Uterus (tissue), 4 donors: Measurements from ENCODE around the gene SNIP1. TPM values are rescaled to one million over a fixed set of nuclear protein-coding genes. Genes with fewer than 3 reads are reported as not detected.
"Not testable (repeated sequence)": the region's sequence is repeated elsewhere in the genome, so short reads cannot be mapped to it uniquely, and the experiment has no call there.

Source experiments
- DNase-seq, 2 donors: peaks; one replicate each; pipeline ENCODE4 v3.0.0-alpha.2; 2019 to 2020
- H3K27ac ChIP-seq, 2 donors: fragments of 200-600 bp; sonication (generic); 1 replicate in 1 of 2; 2 replicates in 1 of 2; pipeline ENCODE4 v1.5.1; 2016 to 2018
- H3K27me3 ChIP-seq, 2 donors: fragments of 200-600 bp; sonication (generic); one replicate each; pipeline ENCODE4 v1.5.1; 2018 to 2019; ENCODE audit warnings: control low read depth in 1 of 2
- H3K36me3 ChIP-seq, 2 donors: fragments of 200-600 bp; sonication (generic); one replicate each; pipeline ENCODE4 v1.5.1; 2019; ENCODE audit warnings: control low read depth in 1 of 2
- H3K4me1 ChIP-seq, 2 donors: fragments of 200-600 bp; sonication (generic); one replicate each; pipeline ENCODE4 v1.5.1; 2018 to 2019; ENCODE audit warnings: control low read depth in 1 of 2
- H3K4me3 ChIP-seq, 2 donors: fragments of 200-600 bp; sonication (generic); 1 replicate in 1 of 2; 2 replicates in 1 of 2; pipeline ENCODE4 v1.5.1; 2018 to 2019; ENCODE audit warnings: mild to moderate bottlenecking in 1 of 2
- H3K9me3 ChIP-seq, 2 donors: fragments of 200-600 bp; sonication (generic); one replicate each; pipeline ENCODE4 v1.5.1; 2019; ENCODE audit warnings: control low read depth in 1 of 2
- CTCF ChIP-seq, 4 experiments: fragments of 200-600 bp in 2 of 4; fragments of 450-650 bp in 2 of 4; sonication (generic) in 2 of 4; IDR thresholded peaks; one replicate each; pipeline ENCODE4 v1.5.1; 2016 to 2019; ENCODE audit warnings: antibody characterized with exemption in 4 of 4, mild to moderate bottlenecking in 2 of 4, moderate library complexity in 1 of 4
- POLR2A ChIP-seq, 2 donors: fragments of 450-650 bp; IDR thresholded peaks; one replicate each; pipeline ENCODE4 v1.6.1; 2016; ENCODE audit warnings: antibody characterized with exemption in 2 of 2, mild to moderate bottlenecking in 1 of 2, moderate library complexity in 1 of 2
- intact Hi-C: fragments of 100-400 bp; cut with DNase I; formaldehyde crosslinking; loops from one replicate; pipeline ENCODE4 v1.15.1; 2023; ENCODE audit warnings: low total_unique reads
- total RNA-seq, 4 donors: library from RNA; depleted of rRNA in 3 of 4; stranded (reverse); fragments of >200 nt in 3 of 4; gene quantifications; one replicate each; pipeline versions ENCODE4 v1.1.0 to v1.2.4, GENCODE V29; 2014 to 2023
- donor health status: DM: yes; HTN: yes; CAD: no.

SNIP1 gene
- total RNA-seq, 4 donors from 2014 or later: 2.0 to 21.2 (median 16.9) TPM

DNA sequence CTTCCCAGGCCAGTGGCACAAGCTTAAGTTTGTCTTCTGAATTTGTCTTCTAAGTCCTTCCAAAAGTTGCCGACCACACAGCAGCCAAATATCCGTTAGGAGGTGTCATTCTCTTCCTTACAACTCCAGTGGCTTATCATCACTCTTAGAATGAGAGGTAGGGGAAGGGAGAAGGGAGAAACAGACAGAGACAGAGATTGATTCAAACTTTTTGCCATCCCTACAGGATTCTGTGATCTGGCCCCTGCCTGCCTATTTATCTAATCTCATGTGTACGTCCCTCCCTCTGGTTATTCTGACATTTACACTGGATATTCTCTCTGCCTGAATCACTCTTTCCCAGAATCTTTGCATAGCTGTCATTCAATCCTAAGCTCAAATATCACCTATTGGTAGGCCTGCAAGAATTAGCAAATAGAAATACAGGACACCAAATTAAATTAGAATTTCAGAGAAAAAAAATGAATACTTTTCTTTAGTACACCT lies 42.1 kb upstream of the SNIP1 start:
- H3K27me3 ChIP-seq: no peaks in the 10 kb centered on the region
- peaks cover 7 to 10% of the 10 kb centered on the region in 2 donors for H3K4me1 ChIP-seq
- H3K36me3 ChIP-seq: no peaks in the 10 kb centered on the region
- TF ChIP-seq CTCF (IDR thresholded peaks at IDR 0.05) (no peak), POLR2A (IDR thresholded peaks at IDR 0.05) (no peak)
- no peaks in the 10 kb centered on the region for H3K9me3 ChIP-seq
- H3K4me3 ChIP-seq: peak overlapping the region; percentile 68 to 76
- DNase-seq: no peak
- intact Hi-C loops: no loop called here
- peak overlapping the region; percentile 76 to 77 for H3K27ac ChIP-seq

DNA sequence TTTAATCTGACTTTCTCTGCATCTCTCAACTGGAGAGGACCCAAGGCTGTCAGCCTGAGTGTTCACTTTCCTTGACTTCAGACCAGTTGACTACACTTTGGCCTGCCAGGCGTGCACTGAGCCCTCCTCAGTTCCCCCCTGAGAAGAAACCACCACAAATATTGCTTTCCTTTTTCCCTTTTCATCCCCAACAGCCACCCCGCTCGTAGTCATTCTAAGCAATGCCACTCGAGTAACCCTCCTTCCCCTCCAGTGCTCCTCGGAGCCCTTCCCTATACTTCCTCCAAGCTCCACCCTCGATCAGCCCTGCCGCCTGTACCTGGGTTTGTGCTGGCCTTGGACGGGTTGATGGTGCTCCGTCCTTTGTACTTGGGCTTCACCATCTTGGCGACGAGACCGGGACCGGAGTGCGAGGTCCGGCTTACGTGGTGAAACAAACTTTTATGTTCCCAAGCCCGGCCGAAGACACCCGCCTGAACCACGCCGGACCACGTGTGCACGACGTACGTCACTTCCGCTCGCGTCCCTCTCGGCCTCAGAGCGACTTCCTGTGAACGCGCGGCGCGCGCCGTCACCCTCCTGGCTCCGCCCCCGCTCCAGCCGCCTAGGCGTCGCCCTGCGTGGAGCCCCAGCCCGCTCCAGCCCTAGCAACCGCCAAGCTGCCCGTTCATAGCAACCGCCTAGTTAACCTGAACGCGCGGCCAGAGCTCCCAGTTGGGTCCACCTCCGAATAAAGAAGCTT lies 41.5 kb upstream of the SNIP1 start, which contains the start of gene GNL2:
TSS of gene GNL2 (minus strand) at position 498 of the 742 bp plus-strand sequence. CDS start at position 383, 115 bp downstream.
- TF ChIP-seq POLR2A (IDR thresholded peaks at IDR 0.05) (peak; percentile 57 to 77), CTCF (IDR thresholded peaks at IDR 0.05) (peak in 1 of 4 experiments; percentile 10)
- intact Hi-C loops: no loop called here
- no peaks in the 10 kb centered on the region for H3K27me3 ChIP-seq
- H3K36me3 ChIP-seq: no peaks in the 10 kb centered on the region
- H3K4me3 ChIP-seq: peak within 1 kb of the TSS; percentile 68 to 76
- DNase-seq: peak; percentile 97 to 98
- H3K9me3 ChIP-seq: no peaks in the 10 kb centered on the region
- peak within 1 kb of the TSS; percentile 76 to 77 for H3K27ac ChIP-seq
- H3K4me1 ChIP-seq: peaks cover 7 to 10% of the 10 kb centered on the region in 2 donors

GRCh38 chr1:37593726-37594125 lies 39.6 kb upstream of the SNIP1 start:
- TF ChIP-seq CTCF (IDR thresholded peaks at IDR 0.05) (no peak), POLR2A (IDR thresholded peaks at IDR 0.05) (no peak)
- H3K36me3 ChIP-seq: no peaks in the 10 kb centered on the region

DNA sequence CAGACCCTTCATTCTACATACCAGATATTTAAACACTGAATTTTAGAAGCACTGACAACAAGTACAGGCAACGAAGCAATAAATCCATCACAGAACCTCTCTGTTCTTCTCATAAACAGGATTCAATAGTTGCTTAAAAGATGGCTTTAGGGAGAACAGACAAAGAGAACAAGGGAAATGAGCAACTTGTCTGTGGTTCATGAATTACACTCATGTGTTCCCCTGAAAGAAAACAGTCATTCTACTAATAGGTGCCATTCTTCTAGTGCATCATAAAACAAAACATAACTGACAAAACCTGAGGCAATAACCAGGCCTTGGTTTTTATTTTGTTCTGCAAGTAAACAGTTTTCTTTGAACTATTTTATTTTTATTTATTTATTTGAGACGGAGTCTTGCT lies 34.8 kb upstream of the SNIP1 start:
- Histone ChIP-seq H3K27ac (no peak overlapping the region), H3K27me3 (no peaks in the 10 kb centered on the region), H3K9me3 (no peaks in the 10 kb centered on the region), H3K4me1 (no peaks in the 10 kb centered on the region), H3K4me3 (no peak overlapping the region), H3K36me3 (no peaks in the 10 kb centered on the region)
- intact Hi-C loops: no loop called here
- DNase-seq: no peak
- TF ChIP-seq POLR2A (IDR thresholded peaks at IDR 0.05): no peak
- TF ChIP-seq CTCF (IDR thresholded peaks at IDR 0.05): no peak

More at GRCh38 chr1:37593726-37594125, 39.6 kb upstream of the SNIP1 start:
- Histone ChIP-seq H3K27ac (no peak overlapping the region), H3K4me3 (no peak overlapping the region), H3K9me3 (no peaks in the 10 kb centered on the region), H3K4me1 (peaks cover 7 to 10% of the 10 kb centered on the region in 2 donors), H3K27me3 (no peaks in the 10 kb centered on the region)
- intact Hi-C loops: no loop called here
- DNase-seq: no peak

DNA sequence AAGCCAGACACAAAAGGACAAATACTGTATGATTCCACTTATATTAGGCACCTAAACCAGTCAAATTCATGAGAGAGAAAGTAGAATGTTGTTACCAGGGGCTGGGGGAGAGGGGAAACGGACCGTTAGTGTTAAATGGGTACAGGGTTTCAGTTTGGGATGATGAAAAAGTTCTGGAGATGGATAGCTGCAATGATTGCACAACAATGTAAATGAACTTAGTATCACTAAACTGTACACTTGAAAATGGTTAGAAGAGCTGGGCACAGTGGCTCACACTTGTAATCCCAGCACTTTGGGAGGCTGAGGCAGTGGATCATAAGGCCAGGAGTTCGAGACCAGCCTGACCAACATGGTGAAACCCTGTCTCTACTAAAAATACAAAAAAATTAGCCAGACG lies 30.5 kb upstream of the SNIP1 start:
- intact Hi-C loops, H3K36me3 ChIP-seq: not testable (repeated sequence)

More for the DNA sequence above, 30.5 kb upstream of the SNIP1 start:
- H3K27me3 ChIP-seq, H3K27ac ChIP-seq, DNase-seq, H3K9me3 ChIP-seq, H3K4me1 ChIP-seq, H3K4me3 ChIP-seq: not testable (repeated sequence)
